OCI-M2 (cell line): ENCODE data around the gene XRN2.

ENCODE experiments used
- DNase-seq: peaks from one replicate; lab custom pipeline; 2025; ENCODE audit not compliant: unreplicated experiment; lab: John Stamatoyannopoulos, UW

Gene XRN2

GRCh38 chr20:21291026-21291425 is 12.1 kb upstream of the XRN2 start:
- DNase-seq: no peak

DNA sequence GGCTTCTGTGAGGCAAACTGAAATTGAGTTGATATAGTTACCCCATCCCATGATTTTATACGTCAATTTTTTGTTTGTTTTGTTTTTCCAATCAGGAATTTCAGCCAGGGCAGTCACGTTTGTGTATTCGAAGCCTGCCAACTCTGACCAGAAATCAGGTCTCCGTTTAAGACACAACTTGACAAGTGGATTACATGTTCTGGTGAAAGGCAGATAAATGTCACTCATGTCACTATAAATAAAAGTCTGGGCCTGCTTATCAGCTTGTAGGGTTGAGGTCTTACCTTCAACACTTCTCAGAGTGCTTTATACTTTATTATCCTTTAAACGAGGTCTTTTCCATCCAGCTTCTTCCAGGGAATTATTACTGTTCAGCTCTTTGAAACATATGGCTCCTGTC is 8.4 kb upstream of the XRN2 start:
- no peak for DNase-seq

- no peak for DNase-seq
Measured at GRCh38 chr20:21301940-21302663, 1.0 kb upstream of the XRN2 start.

DNA sequence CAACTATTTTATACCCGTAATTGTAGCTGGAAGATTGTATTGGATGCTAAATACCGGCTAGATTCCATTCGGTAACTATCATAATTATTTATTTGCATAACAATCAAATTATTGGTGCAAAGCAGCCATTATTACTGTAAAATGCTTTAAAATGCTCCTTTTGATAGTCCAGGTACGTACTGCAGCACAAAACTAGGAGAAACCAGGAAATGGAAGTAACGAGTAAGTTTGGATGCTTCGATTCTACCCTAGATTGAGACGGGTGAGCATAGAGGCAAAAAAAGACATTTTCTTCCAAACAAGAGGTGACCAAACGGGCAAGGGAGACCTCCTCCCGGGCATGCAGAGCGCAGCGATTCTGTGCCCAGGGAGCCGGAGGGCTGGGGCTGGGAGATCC is 469 bp upstream of the XRN2 start:
- no peak for DNase-seq

- DNase-seq: no peak
Measured at GRCh38 chr20:21303872-21304586, 898 bp downstream of the XRN2 start.

- DNase-seq: no peak
Measured at GRCh38 chr20:21308340-21308739, 5.2 kb downstream of the XRN2 start.

GRCh38 chr20:21309678-21310467 is 6.7 kb downstream of the XRN2 start:
- DNase-seq: no peak

GRCh38 chr20:21312813-21313474 is 9.8 kb downstream of the XRN2 start:
- no peak for DNase-seq

DNA sequence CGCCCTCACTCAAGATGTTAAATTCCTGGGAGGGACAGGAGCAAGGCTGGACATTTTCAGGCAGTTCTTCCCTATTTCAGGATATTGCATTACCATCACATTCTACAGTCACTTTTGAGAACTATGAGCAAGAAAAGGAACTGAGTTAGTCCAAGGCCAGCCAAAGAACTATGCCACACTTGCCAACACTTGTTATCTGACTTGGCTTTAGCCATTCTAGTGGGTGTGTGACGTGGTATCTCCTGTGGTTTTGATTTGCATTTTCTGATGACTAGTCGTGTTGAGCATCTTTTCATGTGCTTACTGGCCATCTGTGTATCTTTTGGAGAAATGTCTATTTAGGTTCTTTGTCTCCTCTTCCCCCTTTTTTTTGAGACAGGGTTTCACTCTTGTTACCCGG is 12.0 kb downstream of the XRN2 start:
- no peak for DNase-seq

GRCh38 chr20:21322083-21322710 is 19.1 kb downstream of the XRN2 start:
- no peak for DNase-seq

DNA sequence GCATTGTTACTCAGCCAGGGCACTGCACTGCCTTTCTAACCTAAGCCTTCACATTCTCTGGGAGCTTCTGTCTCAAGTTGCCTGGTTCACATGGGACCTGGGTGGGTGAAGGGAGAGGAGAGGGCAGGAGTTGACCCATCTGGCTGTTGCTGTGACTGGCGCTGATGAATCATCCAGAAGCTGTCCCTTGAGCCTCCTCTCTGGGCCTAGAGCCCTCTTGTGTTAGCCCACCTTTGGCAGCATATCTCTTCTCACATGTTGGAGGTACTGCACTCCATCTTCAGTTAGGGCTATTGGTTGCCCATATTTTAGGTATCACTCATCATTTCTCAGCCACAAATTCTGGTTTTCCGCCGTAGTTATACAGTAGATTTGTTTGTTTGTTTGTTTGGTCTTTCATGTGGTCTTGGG is 19.8 kb downstream of the XRN2 start:
- no peak for DNase-seq

GRCh38 chr20:21323640-21324039 is 20.5 kb downstream of the XRN2 start:
- no peak for DNase-seq

- no peak for DNase-seq
Measured at GRCh38 chr20:21324126-21324525, 21.0 kb downstream of the XRN2 start.

DNA sequence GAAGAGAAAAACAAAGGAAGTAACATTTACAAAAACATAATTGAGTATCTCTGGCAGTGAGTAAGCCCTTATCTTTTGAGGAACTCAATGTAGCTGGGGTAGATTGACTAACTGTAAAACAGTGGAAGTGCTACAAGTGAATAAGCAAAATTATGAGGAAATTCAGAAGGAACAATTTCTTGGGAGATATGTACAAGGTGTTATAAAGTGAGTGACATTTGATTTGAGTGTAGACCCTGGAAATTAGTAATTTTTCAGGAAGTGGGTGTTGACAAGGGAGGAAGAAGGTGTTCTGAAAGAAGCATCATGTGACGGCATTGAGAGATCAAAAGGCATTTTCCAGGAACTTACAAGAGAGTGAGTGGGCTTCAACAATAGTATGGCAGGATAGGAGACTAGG is 22.2 kb downstream of the XRN2 start:
- DNase-seq: no peak

DNA sequence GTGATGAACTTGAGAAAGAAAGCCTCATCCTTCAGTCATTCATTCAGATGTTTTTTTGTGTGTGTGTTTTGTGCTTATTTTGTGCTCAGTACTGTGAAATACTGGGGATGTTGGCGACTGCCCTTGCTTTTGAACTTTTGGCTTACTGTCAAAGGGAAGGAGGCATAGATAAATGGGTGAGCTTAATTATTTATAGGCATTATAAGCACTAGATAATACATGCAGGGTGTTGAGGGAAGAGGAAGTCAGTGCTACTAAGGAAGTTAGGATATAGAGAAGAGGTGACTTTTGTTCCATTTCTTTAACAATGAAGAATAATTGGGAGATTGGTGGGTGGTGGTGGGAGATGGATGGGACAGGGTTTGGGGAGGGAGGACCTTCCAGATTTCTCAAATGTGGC is 23.6 kb downstream of the XRN2 start:
- DNase-seq: no peak

GRCh38 chr20:21336455-21337151 is 33.5 kb downstream of the XRN2 start:
- DNase-seq: no peak

DNA sequence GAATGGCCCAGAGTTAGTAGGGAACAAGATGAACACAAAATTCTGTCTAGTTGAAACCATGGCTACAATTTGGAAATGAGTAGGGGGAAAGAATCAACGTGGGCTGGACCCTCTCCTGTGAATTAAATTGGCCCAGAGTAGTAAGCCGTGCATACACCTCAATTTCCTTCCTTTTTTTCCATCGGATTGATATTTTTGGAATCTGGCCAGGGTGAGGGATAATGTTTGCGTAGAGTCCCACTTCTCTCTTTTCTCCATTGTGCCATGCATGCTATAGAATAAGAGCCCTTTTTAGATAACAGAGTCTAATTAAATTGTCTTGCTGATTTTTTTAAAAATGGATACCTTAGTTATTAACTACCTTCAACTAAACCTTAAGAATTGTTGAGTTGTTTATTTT is 35.2 kb downstream of the XRN2 start:
- no peak for DNase-seq

- DNase-seq: no peak
Measured at GRCh38 chr20:21339499-21339898, 36.4 kb downstream of the XRN2 start.

DNA sequence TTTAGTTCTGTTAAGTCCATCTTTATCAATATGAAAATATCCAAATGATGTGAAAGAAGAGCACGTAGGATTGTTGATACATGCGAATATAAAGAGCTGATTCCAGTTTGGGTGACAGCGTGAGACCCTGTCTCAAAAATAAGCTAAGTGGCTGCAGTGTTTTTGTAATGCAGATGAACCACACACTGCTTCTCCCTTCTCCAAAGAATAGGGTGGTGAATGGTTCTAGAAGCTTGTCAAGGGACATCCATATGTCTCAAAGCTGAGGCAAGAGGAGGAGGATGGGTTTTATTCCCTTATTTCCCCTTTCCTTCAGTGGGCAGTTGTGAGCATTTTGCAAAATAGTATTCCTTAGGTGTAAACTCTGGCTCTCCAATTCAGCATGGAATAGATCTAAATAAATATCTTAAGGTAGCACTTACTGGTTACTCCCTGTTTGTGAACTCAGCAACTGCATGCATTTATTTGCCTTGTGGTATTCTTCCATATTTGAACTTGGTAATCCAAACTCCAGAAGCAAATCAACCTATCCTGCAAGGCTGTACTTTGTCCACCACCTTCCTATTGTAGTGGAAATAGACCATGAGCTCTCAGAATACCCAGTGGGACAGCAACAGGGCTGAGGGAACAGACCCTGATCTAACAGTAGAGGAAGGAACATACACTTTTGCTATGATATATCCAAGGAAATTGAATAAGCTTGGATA is 38.0 kb downstream of the XRN2 start:
- DNase-seq: no peak
